ENCODE results near the gene ECHDC1.
"Not testable (repeated sequence)": the region's sequence is repeated elsewhere in the genome, so short reads cannot be mapped to it uniquely, and the experiment has no call there.

The ECHDC1 gene

DNA sequence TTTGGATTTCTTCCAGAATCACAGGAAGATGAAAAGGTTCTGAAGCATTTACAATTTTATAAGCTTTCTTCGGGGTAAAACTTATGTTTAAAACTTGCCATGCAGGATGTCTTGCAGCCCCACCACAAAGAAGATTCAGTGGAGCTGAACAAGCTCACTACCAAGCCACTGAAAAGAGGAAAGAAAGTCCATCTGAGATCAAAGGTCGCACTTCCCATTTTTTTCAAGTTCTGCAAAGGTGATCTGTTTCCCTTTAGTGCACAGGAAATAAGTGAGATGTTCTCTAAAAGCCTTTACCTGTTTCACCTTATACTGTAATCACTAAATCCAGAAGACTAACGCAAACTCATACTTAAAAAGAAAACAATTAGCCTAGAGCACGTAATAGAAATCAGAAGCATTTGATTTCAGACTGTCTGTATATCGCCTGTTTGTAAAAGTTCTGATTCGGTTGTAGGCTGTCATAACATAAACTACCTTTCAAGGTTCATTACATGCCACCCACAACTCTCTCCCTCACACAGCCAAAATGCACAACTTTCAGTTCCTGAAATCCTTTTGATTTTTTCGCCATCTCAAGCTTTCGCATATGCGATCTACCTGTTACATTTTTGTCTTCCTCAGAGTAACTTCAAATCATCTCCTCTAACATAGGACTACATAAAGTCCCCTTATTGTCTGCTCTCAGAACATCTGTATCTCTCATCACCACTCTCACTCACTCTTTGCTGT is 1.8 kb downstream of the ECHDC1 start:
- DNase-seq, result no peak

DNA sequence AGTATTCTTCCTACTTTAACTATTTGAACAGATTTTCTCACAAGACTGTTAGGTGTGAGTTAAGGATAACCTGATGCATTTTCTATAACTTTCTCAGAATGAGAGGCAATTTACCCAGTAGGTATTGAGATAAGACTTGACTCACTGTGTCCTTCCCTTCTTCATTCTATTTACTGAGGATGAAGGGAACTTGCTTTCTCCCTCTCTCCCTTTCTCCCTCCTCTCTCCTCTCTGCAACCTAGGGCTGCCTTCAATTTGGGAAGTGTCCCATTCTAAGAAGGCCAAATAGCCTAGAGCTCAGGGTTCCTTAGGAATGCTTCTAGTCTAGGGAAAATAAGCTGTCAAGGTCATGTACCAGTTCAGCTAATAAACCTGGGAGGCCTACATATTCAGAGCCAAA is 3.2 kb downstream of the ECHDC1 start:
- no peak for DNase-seq

DNA sequence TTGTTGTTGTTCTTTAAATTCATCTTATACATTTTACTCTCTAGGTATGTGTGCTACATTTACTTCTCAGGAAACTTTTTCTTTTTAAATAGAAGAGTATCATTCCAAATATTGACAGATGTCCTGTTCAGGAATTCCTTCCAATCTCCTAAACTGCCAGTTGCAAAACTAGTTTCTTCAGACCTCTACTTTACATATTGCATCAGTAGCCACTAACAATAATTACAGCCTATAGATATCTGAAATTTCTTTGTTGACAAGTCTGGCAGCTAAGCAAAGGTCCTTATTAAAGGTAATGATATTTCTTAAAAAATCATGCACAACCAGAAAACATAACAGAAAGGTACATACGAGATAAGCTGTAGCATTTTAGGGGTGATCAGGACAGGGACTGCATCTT is 4.5 kb downstream of the ECHDC1 start:
- DNase-seq, result no peak

DNA sequence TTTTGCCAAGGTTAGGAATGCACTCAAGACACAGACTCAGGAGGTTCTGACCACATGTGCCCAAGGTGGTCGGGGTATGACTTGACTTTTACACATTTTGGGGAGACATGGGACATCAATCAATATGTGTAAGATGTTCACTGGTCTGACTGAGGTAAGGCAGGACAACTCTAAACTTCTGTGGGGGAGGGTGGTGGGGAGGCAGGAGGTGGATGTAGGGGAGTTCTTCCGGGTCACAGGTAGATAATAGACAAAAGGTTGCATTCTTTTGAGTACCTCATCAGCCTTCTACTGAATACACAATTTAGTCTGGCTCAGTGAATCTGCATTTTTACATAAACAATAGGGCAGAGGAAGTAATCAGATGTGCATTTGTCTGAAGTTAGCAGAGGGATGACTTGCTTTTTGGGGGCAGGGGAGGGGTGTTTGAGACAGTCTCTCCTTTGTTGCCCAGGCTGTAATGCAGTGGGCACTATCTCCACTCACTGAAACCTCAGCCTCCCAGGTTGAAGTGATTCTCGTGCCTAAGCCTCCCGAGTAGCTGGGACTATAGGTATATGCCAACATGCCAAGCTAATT is 10.9 kb downstream of the ECHDC1 start:
- DNase-seq, result no peak

DNA sequence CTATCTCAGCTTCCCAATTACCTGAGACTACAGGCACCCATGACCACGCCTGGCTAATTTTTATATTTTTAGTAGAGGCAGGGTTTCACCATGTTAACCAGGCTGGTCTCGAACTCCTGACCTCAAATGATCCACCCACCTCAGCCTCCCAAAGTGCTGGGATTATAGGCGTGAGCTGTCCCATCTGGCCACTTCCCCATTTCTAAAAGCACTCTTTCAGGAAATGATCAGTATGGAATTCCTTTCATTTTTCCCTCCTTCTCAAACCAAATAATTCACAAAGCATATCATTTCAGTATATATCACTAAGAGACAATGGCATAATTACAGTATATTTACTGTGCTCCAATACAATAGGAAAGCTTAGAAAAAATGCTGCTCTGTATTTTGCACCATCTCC is 12.2 kb downstream of the ECHDC1 start:
- not testable (repeated sequence) for DNase-seq

DNA sequence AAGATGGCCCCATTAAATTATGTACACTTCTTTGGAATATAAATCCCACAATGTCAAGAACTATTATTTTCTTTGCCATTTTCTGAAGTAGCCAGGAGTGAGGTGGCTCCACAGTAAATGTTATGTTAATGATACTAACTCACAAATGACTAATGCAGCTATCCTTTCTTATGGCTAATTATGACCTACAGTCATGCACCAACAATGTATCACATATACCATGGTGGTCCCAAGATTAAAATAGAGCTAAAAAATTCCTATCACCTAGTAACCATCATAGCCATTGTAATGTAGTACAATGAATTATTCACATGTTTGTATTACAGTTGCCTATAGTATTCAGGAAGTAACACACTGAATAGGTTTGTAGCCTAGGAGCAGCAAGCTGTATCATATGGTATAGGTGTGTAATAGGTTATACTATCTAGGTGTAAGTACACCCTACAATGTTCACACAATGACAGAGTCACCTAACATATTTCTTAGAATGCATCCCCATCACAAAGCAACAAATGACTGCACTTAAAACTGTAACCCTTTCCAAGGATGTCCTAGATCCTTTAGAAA is 15.3 kb downstream of the ECHDC1 start:
- no peak for DNase-seq

GRCh38 chr6:127319686-127320085 is 23.7 kb downstream of the ECHDC1 start:
- no peak for DNase-seq

- no peak for DNase-seq
These were observed 25.9 kb downstream of the ECHDC1 start for GRCh38 chr6:127317388-127318128.

GRCh38 chr6:127305741-127306140 is 37.7 kb downstream of the ECHDC1 start:
- no peak for DNase-seq

- DNase-seq, result no peak
These were observed 39.5 kb downstream of the ECHDC1 start for GRCh38 chr6:127303917-127304316.

DNA sequence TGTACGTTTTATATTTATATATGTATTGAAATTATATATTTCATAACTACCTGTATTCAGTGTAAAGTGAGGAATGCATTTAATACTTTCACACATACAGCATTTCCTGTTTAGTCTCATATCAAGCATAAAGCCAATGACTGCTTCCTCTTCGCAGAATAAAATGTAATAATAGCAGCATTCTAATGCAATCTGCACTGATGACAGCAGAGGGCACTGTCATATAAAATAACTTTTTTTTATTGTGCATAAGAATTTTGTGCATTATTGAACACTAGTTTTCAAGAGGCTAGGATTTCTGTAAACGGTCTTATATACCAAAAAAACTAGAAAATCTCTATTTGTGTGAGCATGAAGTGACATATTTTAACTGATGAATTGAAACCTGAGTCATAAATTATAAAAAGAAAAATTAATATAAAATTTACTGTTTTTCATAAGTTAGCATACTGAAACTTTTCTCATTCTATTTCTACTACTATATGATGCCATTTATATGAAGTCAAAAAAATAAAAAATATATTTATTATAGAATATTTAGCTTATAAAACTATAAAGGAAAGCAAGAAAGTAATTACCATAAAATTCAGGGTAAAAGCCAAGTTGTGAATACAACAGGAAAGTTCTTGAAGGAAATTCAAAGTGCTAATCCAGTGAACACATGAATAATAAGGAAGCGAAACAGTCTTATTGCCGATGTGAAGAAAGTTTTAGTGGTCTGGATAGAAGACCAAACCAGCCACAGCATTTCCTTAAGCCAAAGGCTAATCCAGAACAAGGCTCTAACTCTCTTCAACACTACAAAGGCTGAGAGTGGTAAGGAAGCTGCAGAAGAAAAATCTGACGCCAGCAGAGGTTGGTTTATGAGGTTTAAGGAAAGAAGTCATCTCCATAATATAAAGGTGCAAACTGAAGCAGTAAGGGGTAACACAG is 40.4 kb downstream of the ECHDC1 start:
- peak; percentile 16 for DNase-seq

GRCh38 chr6:127301199-127301700 is 42.2 kb downstream of the ECHDC1 start:
- DNase-seq, result no peak

DNA sequence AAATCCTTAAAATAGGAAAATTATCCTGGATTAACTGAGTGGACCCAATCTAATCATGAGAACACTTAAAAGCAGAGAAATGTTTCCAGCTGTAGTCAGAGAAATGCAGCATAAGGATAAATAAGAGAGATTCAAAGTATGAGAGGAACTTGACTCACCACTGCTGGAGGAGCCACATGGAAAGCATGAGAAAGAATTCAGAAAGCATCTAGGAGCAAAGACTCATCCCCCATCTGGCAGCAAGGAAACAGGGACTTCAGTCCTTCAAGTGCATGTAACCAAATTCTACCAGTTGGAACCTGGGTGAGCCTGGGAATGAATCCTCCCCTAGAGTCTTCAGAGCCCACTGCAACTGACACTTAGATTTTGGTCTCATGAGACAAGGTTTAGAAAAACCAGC is 43.0 kb downstream of the ECHDC1 start:
- DNase-seq, result no peak

DNA sequence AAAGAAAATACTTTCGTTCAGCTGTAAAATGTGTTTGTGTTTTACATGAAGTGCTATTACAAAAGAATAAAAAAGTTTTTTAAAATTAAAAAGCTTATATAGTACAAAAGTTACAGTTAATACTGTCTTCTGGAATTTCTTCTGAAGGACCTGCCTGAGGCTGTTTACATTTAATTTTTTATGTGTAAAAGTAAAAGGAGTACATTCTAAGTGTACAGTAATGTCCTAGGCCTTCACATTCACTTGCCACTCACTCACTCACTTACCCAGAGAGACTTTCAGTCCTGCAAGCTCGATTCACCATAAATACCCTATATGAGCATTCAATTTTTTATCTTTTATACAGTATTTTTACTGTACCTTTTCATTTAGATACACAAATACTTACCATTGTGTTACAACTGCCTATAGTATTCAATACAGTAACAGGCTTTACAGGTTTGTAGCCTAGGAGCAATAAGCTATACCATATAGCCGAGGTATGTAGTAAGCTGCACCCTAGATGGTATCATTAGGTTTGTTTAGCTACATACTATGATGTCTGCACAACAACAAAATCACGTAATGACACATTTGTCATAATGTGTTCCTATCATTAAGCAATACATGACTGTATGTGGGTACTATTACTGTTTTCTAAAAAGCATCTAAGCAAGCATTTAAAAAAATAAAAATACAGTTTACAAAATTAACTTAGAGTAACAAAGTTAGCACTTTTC is 43.7 kb downstream of the ECHDC1 start:
- no peak for DNase-seq

DNA sequence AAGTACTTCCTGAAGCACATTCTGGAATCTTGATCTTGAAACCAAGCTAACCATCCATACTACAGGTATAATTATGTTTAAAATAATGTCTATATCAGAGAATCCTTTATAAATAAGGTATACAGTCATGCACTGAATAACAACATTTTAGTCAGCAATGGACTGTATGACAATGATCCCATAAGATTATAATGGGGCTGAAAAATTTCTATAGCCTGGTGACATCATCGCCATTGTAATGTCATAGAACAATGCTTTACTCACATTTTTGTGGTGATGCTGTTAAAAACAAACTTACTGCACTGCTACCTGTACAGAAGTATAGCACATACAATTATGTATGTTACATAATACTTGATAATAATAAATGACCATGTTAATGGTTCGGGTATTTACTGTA is 44.9 kb downstream of the ECHDC1 start:
- DNase-seq, result no peak

GRCh38 chr6:127297502-127298070 is 45.8 kb downstream of the ECHDC1 start:
- DNase-seq, result no peak

DNA sequence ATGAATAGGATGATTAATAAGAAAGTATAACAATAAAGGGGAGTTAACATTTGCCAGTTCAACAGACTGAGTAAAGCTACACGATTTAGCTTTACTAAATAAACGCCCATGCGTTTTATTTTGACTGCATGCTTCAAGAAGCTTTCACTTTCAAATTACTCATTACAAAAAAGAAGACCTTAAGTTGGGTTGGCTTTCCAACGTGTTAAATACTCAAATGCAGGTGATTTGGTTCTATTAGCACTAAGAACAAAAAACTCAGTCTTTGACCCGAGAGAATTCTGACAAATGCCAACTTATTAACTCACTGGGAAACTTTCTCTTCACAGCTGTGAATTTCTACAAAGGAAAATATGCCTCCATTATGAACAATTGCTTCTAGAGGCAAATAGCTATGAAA is 51.9 kb downstream of the ECHDC1 start:
- DNase-seq, result no peak

DNA sequence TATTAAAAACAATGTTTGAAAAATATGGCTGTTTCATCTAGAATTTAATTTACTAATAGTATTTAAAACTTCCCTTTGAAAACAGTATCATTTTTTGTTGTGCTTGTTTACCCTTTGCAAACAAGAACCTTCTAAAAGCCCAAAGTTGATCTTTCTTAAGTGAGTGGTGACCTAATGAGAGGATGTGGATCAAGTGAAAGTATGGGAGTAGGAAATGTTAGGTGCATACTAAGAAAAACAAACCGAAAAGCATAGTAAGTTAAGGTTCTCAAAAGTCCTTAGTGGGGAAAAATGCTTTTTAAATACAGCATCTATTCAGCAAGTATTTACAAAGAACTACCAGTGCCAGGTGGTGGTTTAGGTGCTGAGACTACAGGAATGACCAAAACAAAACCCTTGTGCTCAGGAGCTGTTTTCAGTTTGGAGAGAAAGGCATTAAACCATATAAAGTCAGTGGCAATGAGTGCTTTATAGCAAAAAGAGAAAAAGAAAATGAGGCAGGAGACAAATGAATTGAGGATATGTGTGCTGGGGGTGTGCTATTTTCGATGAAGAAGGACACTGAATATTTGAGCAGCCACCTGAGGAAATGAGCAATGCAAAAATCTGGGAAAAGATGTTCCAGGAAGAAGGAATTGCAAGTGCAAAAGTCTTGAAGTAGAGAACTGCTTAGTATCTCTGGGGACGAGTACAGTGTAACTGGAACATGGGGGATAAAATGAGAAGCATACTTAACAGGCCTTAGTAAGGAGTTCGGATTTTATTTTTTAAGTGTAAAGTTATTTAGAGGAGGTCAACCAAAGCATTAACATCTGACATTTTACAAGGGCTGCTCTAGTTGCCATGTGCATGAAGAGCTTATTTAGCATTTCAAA is 52.8 kb downstream of the ECHDC1 start:
- DNase-seq, result no peak

GRCh38 chr6:127289934-127290333 is 53.5 kb downstream of the ECHDC1 start:
- no peak for DNase-seq

DNA sequence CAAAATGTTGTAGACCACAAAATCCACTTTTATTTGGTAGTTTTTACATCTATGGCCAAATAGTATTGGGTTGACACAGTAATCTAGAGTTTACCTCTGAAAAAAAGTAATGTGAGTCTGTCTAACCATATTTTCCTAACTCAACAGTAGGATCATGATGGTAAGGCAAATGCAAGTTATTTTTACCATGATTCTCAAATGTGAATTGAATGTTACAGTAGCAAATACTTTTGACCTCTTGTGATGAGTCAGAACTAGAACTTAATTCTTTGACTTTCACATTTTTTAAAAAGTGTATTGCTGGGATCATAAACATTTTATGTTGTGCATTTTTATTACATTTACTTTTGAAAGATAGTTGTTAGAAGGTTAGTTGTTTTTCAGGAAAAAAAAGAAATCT is 54.7 kb downstream of the ECHDC1 start:
- no peak for DNase-seq
